ENCODE measurements around the gene ROPN1L.
"Not testable (repeated sequence)": the region's sequence is repeated elsewhere in the genome, so short reads cannot be mapped to it uniquely, and the experiment has no call there.

ROPN1L gene

GRCh38 chr5:10503321-10503720, 61.6 kb downstream of the ROPN1L start:
- no peak for DNase-seq

- DNase-seq: no peak
These were observed 62.5 kb downstream of the ROPN1L start for GRCh38 chr5:10503997-10504793.

GRCh38 chr5:10505517-10506095, 63.9 kb downstream of the ROPN1L start:
- no peak for DNase-seq

- DNase-seq: no peak
These were observed 64.9 kb downstream of the ROPN1L start for GRCh38 chr5:10506535-10506934.

- DNase-seq: no peak
These were observed 66.0 kb downstream of the ROPN1L start for GRCh38 chr5:10507575-10508096.

GRCh38 chr5:10509575-10509974, 67.9 kb downstream of the ROPN1L start:
- DNase-seq: peak; percentile 75

GRCh38 chr5:10511741-10512640, 70.3 kb downstream of the ROPN1L start:
- peak; percentile 59 for DNase-seq

- no peak for DNase-seq
These were observed 72.1 kb downstream of the ROPN1L start for GRCh38 chr5:10513501-10514442.

GRCh38 chr5:10514572-10514971, 72.9 kb downstream of the ROPN1L start:
- DNase-seq: not testable (repeated sequence)
